Fibroblast of skin of right quadriceps (primary cell): ENCODE measurements around the gene CDKN3.
A peak's percentile ranks its signal among the peaks of the same experiment; 100 is the strongest.
"Not testable (repeated sequence)": the region's sequence is repeated elsewhere in the genome, so short reads cannot be mapped to it uniquely, and the experiment has no call there.

Experiments
- DNase-seq: peaks from one replicate; pipeline ENCODE4 v3.0.0-alpha.2; 2013

CDKN3 gene

GRCh38 chr14:54370323-54371198, 26.2 kb upstream of the CDKN3 start:
- DNase-seq: no peak

GRCh38 chr14:54374117-54374884, 22.5 kb upstream of the CDKN3 start:
- DNase-seq: no peak

- DNase-seq: no peak
Measured at GRCh38 chr14:54377501-54377900, 19.3 kb upstream of the CDKN3 start.

GRCh38 chr14:54378893-54379292, 17.9 kb upstream of the CDKN3 start:
- not testable (repeated sequence) for DNase-seq

GRCh38 chr14:54380558-54380957, 16.2 kb upstream of the CDKN3 start:
- not testable (repeated sequence) for DNase-seq

- no peak for DNase-seq
Measured at GRCh38 chr14:54381821-54382220, 15.0 kb upstream of the CDKN3 start.

GRCh38 chr14:54383835-54384234, 13.0 kb upstream of the CDKN3 start:
- no peak for DNase-seq

- DNase-seq: no peak
Measured at GRCh38 chr14:54385556-54385955, 11.3 kb upstream of the CDKN3 start.

- no peak for DNase-seq
Measured at GRCh38 chr14:54387328-54387727, 9.5 kb upstream of the CDKN3 start.

GRCh38 chr14:54392131-54392859, 4.5 kb upstream of the CDKN3 start:
- no peak for DNase-seq

GRCh38 chr14:54392986-54393884, 3.6 kb upstream of the CDKN3 start:
- not testable (repeated sequence) for DNase-seq

GRCh38 chr14:54394596-54394995, 2.2 kb upstream of the CDKN3 start:
- no peak for DNase-seq

GRCh38 chr14:54395284-54395683, 1.5 kb upstream of the CDKN3 start:
- DNase-seq: no peak

- no peak for DNase-seq
Measured at GRCh38 chr14:54395716-54396115, 1.1 kb upstream of the CDKN3 start.

- no peak for DNase-seq
Measured at GRCh38 chr14:54396183-54396492, 669 bp upstream of the CDKN3 start.

- DNase-seq: no peak
Measured at GRCh38 chr14:54399560-54399959, 2.8 kb downstream of the CDKN3 start.

GRCh38 chr14:54403401-54404005, 6.7 kb downstream of the CDKN3 start:
- DNase-seq: peak; percentile 69

- DNase-seq: no peak
Measured at GRCh38 chr14:54410215-54410614, 13.4 kb downstream of the CDKN3 start.

- no peak for DNase-seq
Measured at GRCh38 chr14:54411371-54411770, 14.6 kb downstream of the CDKN3 start.

GRCh38 chr14:54420478-54421142, 23.8 kb downstream of the CDKN3 start:
- peak; percentile 44 for DNase-seq

GRCh38 chr14:54423991-54424390, 27.2 kb downstream of the CDKN3 start:
- no peak for DNase-seq
